ENCODE results near the gene LIN28B. TPM values are rescaled to one million over a fixed set of nuclear protein-coding genes. Genes with fewer than 3 reads are reported as not detected.
"Not testable (repeated sequence)": the region's sequence is repeated elsewhere in the genome, so short reads cannot be mapped to it uniquely, and the experiment has no call there.

Gene LIN28B
- polyA plus RNA-seq, 4 donors, result 0.03 TPM; not detected in 3

DNA sequence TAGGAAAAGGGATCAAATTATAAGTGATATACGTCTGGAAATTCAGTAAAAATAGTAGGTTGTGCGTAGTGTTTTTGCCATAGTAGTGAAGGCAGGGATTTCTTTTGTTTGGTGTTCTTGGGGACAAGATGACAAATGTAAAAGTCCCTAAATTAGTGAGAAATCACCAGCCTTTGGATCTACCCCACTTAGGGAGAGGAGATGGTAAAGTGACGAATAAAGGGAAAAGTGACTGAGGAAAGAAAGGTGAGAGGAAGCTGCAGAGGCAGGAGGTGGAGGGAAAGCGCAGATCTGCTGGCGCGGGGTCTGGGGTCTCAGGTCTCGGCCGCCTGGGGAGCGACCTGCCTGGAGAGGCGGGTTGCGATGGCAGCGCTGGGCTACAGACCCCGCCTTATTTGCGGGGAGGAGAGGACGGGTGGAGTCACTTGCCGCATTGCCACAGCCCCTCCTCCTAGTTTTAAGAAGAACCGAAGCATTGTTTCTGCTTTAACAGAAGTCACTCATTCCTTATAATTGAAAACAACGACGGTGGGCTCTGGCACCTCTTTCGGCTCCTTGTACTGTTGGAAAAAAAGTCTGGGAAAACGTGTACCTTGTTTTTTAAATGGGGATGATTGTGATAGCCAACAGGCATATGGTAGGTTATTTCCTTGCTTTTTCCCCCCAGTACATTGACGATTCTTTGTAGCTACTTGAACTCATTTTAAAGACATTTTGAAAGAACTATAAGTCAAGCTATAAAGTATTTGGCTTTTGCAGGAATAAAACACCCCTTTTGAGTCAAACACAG is 3.3 kb upstream of the LIN28B start:
- not testable (repeated sequence) for H3K36me3 ChIP-seq (ENCODE audit: control insufficient read depth in 3 of 3, insufficient read depth in 2 of 3, low read depth in 1 of 3, low read length in 3 of 3); H3K27ac ChIP-seq (ENCODE audit: low read depth in 1 of 3, low read length in 2 of 3); H3K4me1 ChIP-seq (ENCODE audit: control insufficient read depth in 3 of 3, insufficient read depth in 2 of 3, low read depth in 1 of 3, low read length in 2 of 3); DNase-seq; H3K4me3 ChIP-seq (ENCODE audit: low read depth in 1 of 3, low read length in 3 of 3); H3K9me3 ChIP-seq (ENCODE audit: control insufficient read depth in 2 of 2, insufficient read depth in 1 of 2, low read depth in 1 of 2, low read length in 1 of 2); FAIRE-seq
- peaks cover 0 to 60% (median 27%) of the 10 kb centered on the region in 3 donors for H3K27me3 ChIP-seq (ENCODE audit: control insufficient read depth in 3 of 3, insufficient read depth in 3 of 3, low read length in 3 of 3)
- 7 to 16% (median 15%) methylated on average over 21 to 22 of the region's 22 CpGs for WGBS, 3 donors

DNA sequence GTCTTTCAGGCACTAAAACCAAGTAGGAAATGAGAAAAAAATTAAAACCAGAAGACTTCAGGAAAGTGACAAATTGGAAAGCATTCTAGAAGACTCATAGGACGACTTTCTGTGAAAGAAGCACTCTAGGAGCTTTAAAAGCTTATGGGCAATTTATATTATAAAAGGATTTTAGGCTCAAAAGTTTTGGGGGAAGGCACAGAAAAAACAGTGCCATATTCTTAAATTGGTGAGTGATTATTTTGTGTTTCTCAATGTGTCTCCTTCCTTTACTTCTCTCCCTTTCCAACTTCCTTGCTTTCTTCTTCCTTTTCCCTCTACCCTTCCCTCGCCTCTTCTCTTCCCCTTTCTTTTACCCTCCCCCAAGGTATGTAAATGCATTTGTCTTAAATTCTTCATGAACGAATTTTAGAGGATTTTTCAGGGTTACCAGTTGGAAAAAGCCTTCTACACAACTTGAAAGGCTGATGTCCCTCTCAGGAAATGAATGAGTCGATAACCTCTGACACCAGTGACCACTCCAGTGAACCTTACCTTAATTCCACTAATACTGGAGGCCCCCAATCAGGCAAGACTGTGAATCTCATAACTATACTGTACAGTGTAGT is 2.6 kb upstream of the LIN28B start:
- Histone ChIP-seq H3K9me3 (ENCODE audit: control insufficient read depth in 2 of 2, insufficient read depth in 1 of 2, low read depth in 1 of 2, low read length in 1 of 2) (peaks cover 0 to 4% of the 10 kb centered on the region in 2 donors), H3K27ac (ENCODE audit: low read depth in 1 of 3, low read length in 2 of 3) (no peak overlapping the region), H3K4me1 (ENCODE audit: control insufficient read depth in 3 of 3, insufficient read depth in 2 of 3, low read depth in 1 of 3, low read length in 2 of 3) (no peaks in the 10 kb centered on the region), H3K27me3 (ENCODE audit: control insufficient read depth in 3 of 3, insufficient read depth in 3 of 3, low read length in 3 of 3) (peaks cover 0 to 62% (median 27%) of the 10 kb centered on the region in 3 donors), H3K36me3 (ENCODE audit: control insufficient read depth in 3 of 3, insufficient read depth in 2 of 3, low read depth in 1 of 3, low read length in 3 of 3) (no peaks in the 10 kb centered on the region), H3K4me3 (ENCODE audit: low read depth in 1 of 3, low read length in 3 of 3) (no peak overlapping the region)
- FAIRE-seq (no peak), DNase-seq (no peak)
- WGBS, 3 donors, result 22 to 34% (median 27%) methylated on average over 4 of the region's 4 CpGs

- DNase-seq (no peak), FAIRE-seq (no peak)
- Histone ChIP-seq H3K9me3 (ENCODE audit: control insufficient read depth in 2 of 2, insufficient read depth in 1 of 2, low read depth in 1 of 2, low read length in 1 of 2) (peaks cover 0 to 4% of the 10 kb centered on the region in 2 donors), H3K27ac (ENCODE audit: low read depth in 1 of 3, low read length in 2 of 3) (no peak overlapping the region), H3K27me3 (ENCODE audit: control insufficient read depth in 3 of 3, insufficient read depth in 3 of 3, low read length in 3 of 3) (peaks cover 0 to 56% (median 27%) of the 10 kb centered on the region in 3 donors), H3K4me1 (ENCODE audit: control insufficient read depth in 3 of 3, insufficient read depth in 2 of 3, low read depth in 1 of 3, low read length in 2 of 3) (no peaks in the 10 kb centered on the region), H3K4me3 (ENCODE audit: low read depth in 1 of 3, low read length in 3 of 3) (no peak overlapping the region), H3K36me3 (ENCODE audit: control insufficient read depth in 3 of 3, insufficient read depth in 2 of 3, low read depth in 1 of 3, low read length in 3 of 3) (no peaks in the 10 kb centered on the region)
- 13 to 20% (median 14%) methylated on average over 5 of the region's 5 CpGs for WGBS, 3 donors
Measured at GRCh38 chr6:104955491-104955890, 1.4 kb upstream of the LIN28B start.

DNA sequence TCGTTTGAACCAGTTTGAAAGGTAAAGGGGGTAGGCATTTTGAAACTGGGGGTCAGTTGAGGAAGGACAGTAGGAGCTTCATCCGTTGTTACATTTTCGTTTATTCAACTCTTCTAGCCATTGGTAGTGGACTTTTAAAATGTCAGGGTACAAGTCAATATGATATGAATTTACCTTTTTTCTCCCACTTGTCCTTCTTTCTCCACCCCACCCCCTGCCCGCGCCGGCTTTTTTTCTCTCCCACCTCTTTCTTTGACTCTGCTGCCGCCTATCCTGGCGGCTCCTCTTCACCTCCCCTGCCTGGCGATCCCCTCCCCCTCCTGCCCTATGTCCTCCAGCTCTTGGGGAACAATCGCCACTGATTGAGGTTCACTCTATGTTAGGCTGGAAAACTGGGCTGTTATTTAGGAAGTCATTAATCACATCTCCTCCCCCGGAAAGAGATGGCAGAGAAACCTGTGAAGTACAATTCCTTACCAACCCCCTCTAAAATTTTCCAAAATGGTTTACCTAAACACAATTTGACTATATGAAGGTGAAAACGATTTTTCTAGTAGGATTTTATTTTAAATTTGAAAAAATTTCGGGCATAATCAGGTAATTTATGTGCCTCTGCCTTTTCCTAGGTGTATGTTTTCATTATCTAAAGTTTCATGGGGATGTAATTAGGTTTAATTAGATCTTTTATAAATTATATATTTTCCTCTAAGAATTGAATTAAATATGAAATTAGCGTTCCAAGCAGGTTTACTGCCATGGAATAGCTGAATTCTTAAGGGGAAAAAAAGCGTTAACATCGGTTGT is 778 bp upstream of the LIN28B start:
- H3K4me1 ChIP-seq (ENCODE audit: control insufficient read depth in 3 of 3, insufficient read depth in 2 of 3, low read depth in 1 of 3, low read length in 2 of 3), result no peaks in the 10 kb centered on the region
- peaks cover 0 to 56% (median 27%) of the 10 kb centered on the region in 3 donors for H3K27me3 ChIP-seq (ENCODE audit: control insufficient read depth in 3 of 3, insufficient read depth in 3 of 3, low read length in 3 of 3)
- no peak overlapping the region for H3K27ac ChIP-seq (ENCODE audit: low read depth in 1 of 3, low read length in 2 of 3)
- DNase-seq, result no peak
- H3K36me3 ChIP-seq (ENCODE audit: control insufficient read depth in 3 of 3, insufficient read depth in 2 of 3, low read depth in 1 of 3, low read length in 3 of 3), result no peaks in the 10 kb centered on the region
- FAIRE-seq, result no peak
- H3K4me3 ChIP-seq (ENCODE audit: low read depth in 1 of 3, low read length in 3 of 3), result no peak overlapping the region
- 5 to 8% (median 8%) methylated on average over 16 of the region's 16 CpGs for WGBS, 3 donors
- peaks cover 0 to 4% of the 10 kb centered on the region in 2 donors for H3K9me3 ChIP-seq (ENCODE audit: control insufficient read depth in 2 of 2, insufficient read depth in 1 of 2, low read depth in 1 of 2, low read length in 1 of 2)

- Histone ChIP-seq H3K9me3 (ENCODE audit: control insufficient read depth in 2 of 2, insufficient read depth in 1 of 2, low read depth in 1 of 2, low read length in 1 of 2) (peaks cover 0 to 4% of the 10 kb centered on the region in 2 donors), H3K27me3 (ENCODE audit: control insufficient read depth in 3 of 3, insufficient read depth in 3 of 3, low read length in 3 of 3) (peaks cover 0 to 52% (median 26%) of the 10 kb centered on the region in 3 donors), H3K4me3 (ENCODE audit: low read depth in 1 of 3, low read length in 3 of 3) (no peak overlapping the region), H3K36me3 (ENCODE audit: control insufficient read depth in 3 of 3, insufficient read depth in 2 of 3, low read depth in 1 of 3, low read length in 3 of 3) (no peaks in the 10 kb centered on the region), H3K27ac (ENCODE audit: low read depth in 1 of 3, low read length in 2 of 3) (no peak overlapping the region), H3K4me1 (ENCODE audit: control insufficient read depth in 3 of 3, insufficient read depth in 2 of 3, low read depth in 1 of 3, low read length in 2 of 3) (no peaks in the 10 kb centered on the region)
- FAIRE-seq (no peak), DNase-seq (no peak)
- 5 to 11% (median 10%) methylated on average over 21 of the region's 21 CpGs for WGBS, 3 donors
Measured at GRCh38 chr6:104957301-104958177, 632 bp downstream of the LIN28B start.

DNA sequence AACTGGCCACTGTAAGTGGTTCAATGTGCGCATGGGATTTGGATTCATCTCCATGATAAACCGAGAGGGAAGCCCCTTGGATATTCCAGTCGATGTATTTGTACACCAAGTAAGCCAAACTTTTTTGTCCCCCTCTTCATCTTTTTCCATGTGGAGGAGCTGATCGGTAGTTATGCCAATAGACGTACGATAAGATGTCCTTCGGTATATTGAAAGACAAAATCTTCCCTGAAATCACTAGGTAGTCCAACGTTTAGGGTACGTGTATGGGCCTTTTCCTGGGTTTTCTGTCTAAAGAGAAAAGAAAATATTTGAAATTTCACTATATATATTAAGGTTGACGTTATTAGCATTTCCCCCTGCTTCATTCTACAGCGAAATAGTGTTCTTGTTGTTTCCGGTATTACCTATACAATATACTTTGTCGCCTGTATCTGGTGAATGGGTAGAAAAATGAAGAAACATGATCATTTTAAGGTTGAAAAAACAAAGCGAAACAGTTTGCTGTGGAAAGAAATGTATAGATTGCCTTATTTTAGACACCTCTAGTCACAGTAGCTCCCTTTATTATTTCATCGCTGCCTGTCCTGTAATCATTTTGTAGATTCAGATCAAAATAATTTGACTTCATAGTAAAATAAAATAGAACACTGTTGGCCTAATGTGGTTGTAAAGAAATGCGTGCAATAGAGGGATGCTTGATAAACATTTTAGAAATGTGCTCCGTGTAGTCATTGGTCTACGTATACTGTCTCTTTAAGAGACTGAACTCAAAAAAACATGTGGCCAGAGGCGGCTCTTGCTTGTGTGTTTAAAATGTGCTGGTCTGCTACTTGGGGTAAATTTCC is 1.5 kb downstream of the LIN28B start:
- DNase-seq, result no peak
- peaks cover 0 to 44% (median 21%) of the 10 kb centered on the region in 3 donors for H3K27me3 ChIP-seq (ENCODE audit: control insufficient read depth in 3 of 3, insufficient read depth in 3 of 3, low read length in 3 of 3)
- 7 to 15% (median 14%) methylated on average over 19 of the region's 19 CpGs for WGBS, 3 donors
- H3K27ac ChIP-seq (ENCODE audit: low read depth in 1 of 3, low read length in 2 of 3), result no peak overlapping the region
- no peaks in the 10 kb centered on the region for H3K36me3 ChIP-seq (ENCODE audit: control insufficient read depth in 3 of 3, insufficient read depth in 2 of 3, low read depth in 1 of 3, low read length in 3 of 3)
- peaks cover 0 to 4% of the 10 kb centered on the region in 2 donors for H3K9me3 ChIP-seq (ENCODE audit: control insufficient read depth in 2 of 2, insufficient read depth in 1 of 2, low read depth in 1 of 2, low read length in 1 of 2)
- no peak for FAIRE-seq
- H3K4me1 ChIP-seq (ENCODE audit: control insufficient read depth in 3 of 3, insufficient read depth in 2 of 3, low read depth in 1 of 3, low read length in 2 of 3), result no peaks in the 10 kb centered on the region
- H3K4me3 ChIP-seq (ENCODE audit: low read depth in 1 of 3, low read length in 3 of 3), result no peak overlapping the region

DNA sequence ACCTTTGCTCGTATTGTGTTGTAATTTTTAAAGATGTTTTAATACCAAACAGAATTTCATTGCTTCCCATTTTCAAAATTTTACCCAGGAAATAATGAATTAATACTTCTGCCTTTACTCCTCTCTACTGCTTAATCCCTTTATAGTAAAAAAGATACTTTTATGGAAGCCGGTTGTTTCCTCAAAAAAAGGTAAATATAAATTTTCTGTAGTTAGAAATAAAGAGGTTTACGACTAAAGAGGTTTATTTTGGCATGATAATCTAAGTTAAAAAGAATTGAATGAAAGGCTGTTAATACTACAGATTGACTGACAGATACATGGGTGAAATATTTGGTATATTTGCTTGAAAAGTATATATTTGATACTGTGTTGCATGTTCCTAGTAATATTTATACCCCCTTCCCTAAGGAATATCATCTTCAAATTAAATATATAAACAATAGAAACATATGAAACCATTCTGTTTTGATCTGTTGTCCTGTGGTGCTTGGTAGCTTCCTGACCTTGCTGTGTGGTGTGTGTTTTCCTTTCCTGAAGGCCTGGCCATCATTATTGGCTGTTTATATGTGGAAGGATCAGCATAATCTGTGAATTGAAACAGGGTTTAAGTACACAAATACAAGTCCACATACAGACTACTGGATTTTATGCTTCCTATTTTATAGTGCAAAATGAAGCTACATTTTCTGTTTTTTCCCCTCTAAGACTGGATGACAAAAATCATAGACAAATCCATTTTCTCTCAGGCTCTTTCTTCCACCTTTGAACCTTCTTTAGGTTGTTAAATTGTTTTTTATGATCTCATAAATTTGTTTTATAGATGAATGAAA is 2.3 kb downstream of the LIN28B start:
- Histone ChIP-seq H3K27ac (ENCODE audit: low read depth in 1 of 3, low read length in 2 of 3) (no peak overlapping the region), H3K4me3 (ENCODE audit: low read depth in 1 of 3, low read length in 3 of 3) (no peak overlapping the region), H3K4me1 (ENCODE audit: control insufficient read depth in 3 of 3, insufficient read depth in 2 of 3, low read depth in 1 of 3, low read length in 2 of 3) (no peaks in the 10 kb centered on the region), H3K36me3 (ENCODE audit: control insufficient read depth in 3 of 3, insufficient read depth in 2 of 3, low read depth in 1 of 3, low read length in 3 of 3) (no peaks in the 10 kb centered on the region), H3K27me3 (ENCODE audit: control insufficient read depth in 3 of 3, insufficient read depth in 3 of 3, low read length in 3 of 3) (peaks cover 0 to 38% (median 17%) of the 10 kb centered on the region in 3 donors), H3K9me3 (ENCODE audit: control insufficient read depth in 2 of 2, insufficient read depth in 1 of 2, low read depth in 1 of 2, low read length in 1 of 2) (peaks cover 0 to 4% of the 10 kb centered on the region in 2 donors)
- WGBS, 3 donors, result 20 to 22% (median 21%) methylated on average over 3 of the region's 3 CpGs
- FAIRE-seq (no peak), DNase-seq (no peak)

Measured in small intestine (tissue), 7 donors.